Astrocyte (in vitro differentiated cells and primary cell): Measurements from ENCODE around the gene TMEM184A.

Experiments
- EZH2 ChIP-seq: IDR thresholded peaks from 2 replicates; pipeline ENCODE4 v1.6.1; 2012; ENCODE audit warnings: mild to moderate bottlenecking, low read length, inconsistent platforms; ENCODE audit not compliant: insufficient read depth
- TF ChIP-seq, protein P1 (sequence below): IDR thresholded peaks from 2 replicates; pipeline ENCODE4 v1.5.1; 2011; ENCODE audit warnings: low read depth, mild to moderate bottlenecking, inconsistent platforms, low read length, moderate library complexity; ENCODE audit not compliant: insufficient read depth

DNA sequence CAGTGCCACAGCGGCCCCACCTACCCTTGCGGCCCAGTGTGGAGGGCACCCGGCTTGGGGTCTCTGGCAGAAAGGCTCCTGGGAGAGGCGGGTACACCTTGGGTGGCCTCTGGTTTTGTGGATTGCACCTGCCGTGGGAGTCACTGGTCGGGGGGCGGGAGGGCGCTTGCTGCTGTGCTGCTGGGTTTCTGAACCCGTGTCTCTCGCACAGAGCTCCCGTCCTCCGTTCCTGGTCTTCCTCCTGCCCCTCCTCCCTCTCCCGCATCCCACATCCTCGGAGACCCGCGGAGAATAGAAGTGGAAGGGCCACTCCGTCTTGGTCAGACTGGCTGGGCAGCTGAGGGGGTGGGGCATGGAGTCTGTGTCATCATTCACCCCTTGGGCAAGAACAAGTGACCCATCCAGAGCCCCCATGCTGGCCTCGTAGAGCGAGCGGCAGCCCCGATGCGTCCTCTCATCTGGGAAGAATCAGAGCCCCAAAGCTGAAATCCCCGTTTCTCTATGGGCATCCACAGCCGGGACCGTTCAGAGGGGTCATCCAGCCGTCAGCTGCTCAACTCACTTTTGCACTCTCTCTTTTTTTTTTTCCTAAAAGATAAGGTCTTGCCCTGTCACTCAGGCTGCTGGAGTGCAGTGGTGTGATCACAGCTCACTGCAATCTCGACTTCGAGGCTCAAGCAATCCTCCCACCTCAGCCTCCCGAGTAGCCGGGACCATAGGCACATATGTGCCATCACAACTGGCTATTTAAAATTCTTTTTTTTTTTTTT, 21.5 kb downstream of the TMEM184A start:
- no peak for TF ChIP-seq EZH2
- TF ChIP-seq, protein P1, sequence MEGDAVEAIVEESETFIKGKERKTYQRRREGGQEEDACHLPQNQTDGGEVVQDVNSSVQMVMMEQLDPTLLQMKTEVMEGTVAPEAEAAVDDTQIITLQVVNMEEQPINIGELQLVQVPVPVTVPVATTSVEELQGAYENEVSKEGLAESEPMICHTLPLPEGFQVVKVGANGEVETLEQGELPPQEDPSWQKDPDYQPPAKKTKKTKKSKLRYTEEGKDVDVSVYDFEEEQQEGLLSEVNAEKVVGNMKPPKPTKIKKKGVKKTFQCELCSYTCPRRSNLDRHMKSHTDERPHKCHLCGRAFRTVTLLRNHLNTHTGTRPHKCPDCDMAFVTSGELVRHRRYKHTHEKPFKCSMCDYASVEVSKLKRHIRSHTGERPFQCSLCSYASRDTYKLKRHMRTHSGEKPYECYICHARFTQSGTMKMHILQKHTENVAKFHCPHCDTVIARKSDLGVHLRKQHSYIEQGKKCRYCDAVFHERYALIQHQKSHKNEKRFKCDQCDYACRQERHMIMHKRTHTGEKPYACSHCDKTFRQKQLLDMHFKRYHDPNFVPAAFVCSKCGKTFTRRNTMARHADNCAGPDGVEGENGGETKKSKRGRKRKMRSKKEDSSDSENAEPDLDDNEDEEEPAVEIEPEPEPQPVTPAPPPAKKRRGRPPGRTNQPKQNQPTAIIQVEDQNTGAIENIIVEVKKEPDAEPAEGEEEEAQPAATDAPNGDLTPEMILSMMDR, result no peak
